Thoracic aorta (tissue), 2 donors: ENCODE data around the gene S100A8. TPM values are rescaled to one million over a fixed set of nuclear protein-coding genes. Genes with fewer than 3 reads are reported as not detected.

Experiments
- ATAC-seq: fragments of 150-250 bp; one replicate; pipeline ENCODE4 v1.8.0; 2017; ENCODE audit warnings: low read depth; ENCODE audit not compliant: insufficient number of reproducible peaks, low FRiP score
- DNase-seq: peaks from one replicate; pipeline ENCODE4 v3.0.0-alpha.2; 2020; ENCODE audit warnings: low spot score
- H3K27ac ChIP-seq, 2 donors: fragments of 200-600 bp; sonication (generic); 1 replicate in 1 of 2; 2 replicates in 1 of 2; pipeline ENCODE4 v1.5.1; 2016; ENCODE audit warnings: mild to moderate bottlenecking in 2 of 2, moderate library complexity in 2 of 2
- H3K27me3 ChIP-seq: fragments of 200-600 bp; sonication (generic); replicated peaks from 2 replicates; pipeline ENCODE4 v1.6.0; 2016; ENCODE audit warnings: mild to moderate bottlenecking; ENCODE audit not compliant: insufficient read depth
- H3K36me3 ChIP-seq: fragments of 200-600 bp; sonication (generic); one replicate; pipeline ENCODE4 v1.5.1; 2016
- H3K4me1 ChIP-seq, 2 donors: fragments of 200-600 bp; sonication (generic); 1 replicate in 1 of 2; 2 replicates in 1 of 2; pipeline versions ENCODE4 v1.5.1 to v1.6.0; 2016; ENCODE audit warnings: low read depth in 2 of 2, mild to moderate bottlenecking in 1 of 2; ENCODE audit not compliant: control insufficient read depth in 1 of 2
- H3K4me3 ChIP-seq: fragments of 200-600 bp; sonication (generic); 2 replicates; pipeline ENCODE4 v1.5.1; 2016; ENCODE audit warnings: mild to moderate bottlenecking
- H3K9me3 ChIP-seq: fragments of 200-600 bp; sonication (generic); 2 replicates; pipeline ENCODE4 v1.5.1; 2016
- CTCF ChIP-seq: fragments of 200-600 bp; sonication (generic); IDR thresholded peaks from one replicate; pipeline ENCODE4 v1.5.1; 2019; ENCODE audit warnings: antibody characterized with exemption
- total RNA-seq, 2 donors: library from RNA; depleted of rRNA; stranded (reverse); fragments of >200 nt; gene quantifications; one replicate each; pipeline versions ENCODE4 v1.1.0 to v1.2.3, GENCODE V29; 2016

S100A8 gene
- total RNA-seq, 2 donors from 2014 or later, result 31.5 to 95.4 TPM

- TF ChIP-seq CTCF, result no peak
- Histone ChIP-seq H3K27me3 (no peaks in the 10 kb centered on the region), H3K9me3 (no peaks in the 10 kb centered on the region), H3K27ac (no peak overlapping the region), H3K4me3 (no peak overlapping the region), H3K36me3 (no peaks in the 10 kb centered on the region), H3K4me1 (no peaks in the 10 kb centered on the region)
- ATAC-seq (no peak), DNase-seq (no peak)
These were observed 1.5 kb downstream of the S100A8 start for GRCh38 chr1:153389401-153389800.

- H3K4me1 ChIP-seq, result no peaks in the 10 kb centered on the region
- H3K9me3 ChIP-seq, result no peaks in the 10 kb centered on the region
- no peaks in the 10 kb centered on the region for H3K27me3 ChIP-seq
- no peaks in the 10 kb centered on the region for H3K36me3 ChIP-seq
- no peak for ATAC-seq
- H3K27ac ChIP-seq, result no peak overlapping the region
- H3K4me3 ChIP-seq, result no peak overlapping the region
- no peak for DNase-seq
- TF ChIP-seq CTCF, result no peak
These were observed 3.1 kb downstream of the S100A8 start for GRCh38 chr1:153387785-153388184.

- Histone ChIP-seq H3K4me1 (no peaks in the 10 kb centered on the region), H3K4me3 (no peak overlapping the region), H3K9me3 (no peaks in the 10 kb centered on the region), H3K27me3 (no peaks in the 10 kb centered on the region), H3K36me3 (no peaks in the 10 kb centered on the region), H3K27ac (no peak overlapping the region)
- DNase-seq, result no peak
- ATAC-seq, result no peak
- TF ChIP-seq CTCF, result no peak
These were observed 3.9 kb downstream of the S100A8 start for GRCh38 chr1:153387001-153387400.

GRCh38 chr1:153386500-153386901, 4.4 kb downstream of the S100A8 start:
- no peaks in the 10 kb centered on the region for H3K27me3 ChIP-seq
- no peaks in the 10 kb centered on the region for H3K4me1 ChIP-seq
- no peaks in the 10 kb centered on the region for H3K9me3 ChIP-seq
- DNase-seq (no peak), ATAC-seq (no peak)
- H3K36me3 ChIP-seq, result no peaks in the 10 kb centered on the region
- H3K4me3 ChIP-seq, result no peak overlapping the region
- TF ChIP-seq CTCF, result no peak
- H3K27ac ChIP-seq, result no peak overlapping the region

- Histone ChIP-seq H3K4me1 (no peaks in the 10 kb centered on the region), H3K27ac (no peak overlapping the region), H3K36me3 (no peaks in the 10 kb centered on the region), H3K4me3 (no peak overlapping the region), H3K9me3 (no peaks in the 10 kb centered on the region), H3K27me3 (no peaks in the 10 kb centered on the region)
- ATAC-seq (no peak), DNase-seq (no peak)
- no peak for TF ChIP-seq CTCF
These were observed 5.8 kb downstream of the S100A8 start for GRCh38 chr1:153384958-153385580.
